Measurements from ENCODE around the gene NOXA1. TPM values are rescaled to one million over a fixed set of nuclear protein-coding genes. Genes with fewer than 3 reads are reported as not detected.

The NOXA1 gene
- total and polyA plus RNA-seq, 9 of the 15 experiments (the other 6 are each of a cell fraction or from before 2014, with no cell fraction given) = 0.07 to 1.2 (median 0.20) TPM; not detected in 4

GRCh38 chr9:137422604-137423513 is at the start of gene NOXA1, which contains the start of gene EXD3 (continued):
- TF ChIP-seq ZNF445 (CRISPR knock-in tag; IDR thresholded peaks at IDR 0.05; ENCODE audit: low read depth) (no peak), DPF2 (IDR thresholded peaks at IDR 0.05) (no peak), ZFX (CRISPR knock-in tag; IDR thresholded peaks at IDR 0.05) (peak; percentile 69), U2AF2 (optimal IDR thresholded peaks at IDR 0.05; ENCODE audit: low read depth, low read length) (no peak), POLR2G (IDR thresholded peaks at IDR 0.05; ENCODE audit: low read depth, low read length) (peak; percentile 86), BRF1 (IDR thresholded peaks at IDR 0.05; ENCODE audit: borderline replicate concordance, extremely low read depth, insufficient read length) (no peak), CTBP1 (IDR thresholded peaks at IDR 0.05; ENCODE audit: borderline replicate concordance) (peak; percentile 90), MCM5 (IDR thresholded peaks at IDR 0.05; ENCODE audit: low read depth) (no peak), EWSR1 (IDR thresholded peaks at IDR 0.05; ENCODE audit: borderline replicate concordance, low read depth, partially characterized antibody) (no peak), SRSF1 (IDR thresholded peaks at IDR 0.05; ENCODE audit: low read depth, low read length) (no peak), MCM2 (IDR thresholded peaks at IDR 0.05; ENCODE audit: low read depth) (no peak), PPARD (CRISPR knock-in tag; IDR thresholded peaks at IDR 0.05) (no peak), SMAD1 (IDR thresholded peaks at IDR 0.05; ENCODE audit: low read depth, low read length, partially characterized antibody) (no peak), PML (IDR thresholded peaks at IDR 0.05; ENCODE audit: low read length) (no peak; the same call in 1 of the 2 replicates), KDM5B (IDR thresholded peaks at IDR 0.05; ENCODE audit: insufficient replicate concordance, low read depth, low read length) (peak; percentile 60), TAF9B (IDR thresholded peaks at IDR 0.05; ENCODE audit: partially characterized antibody) (no peak), HSF4 (CRISPR knock-in tag; IDR thresholded peaks at IDR 0.05; ENCODE audit: borderline replicate concordance) (0 out of 2 replicates have a peak, but pooled peaks have one; percentile 37), TCF7 (IDR thresholded peaks at IDR 0.05; ENCODE audit: borderline replicate concordance) (no peak), HDAC2 (IDR thresholded peaks at IDR 0.05) (no peak), CHD1 (IDR thresholded peaks at IDR 0.05; ENCODE audit: low read length) (no peak), HINFP (tag; conservative IDR thresholded peaks at IDR 0.05; ENCODE audit: low read depth) (no peak), TBL1XR1 (IDR thresholded peaks at IDR 0.05; ENCODE audit: low read length in 2 of 2) (peak; percentile 15 to 36; a peak in 1 of 4 replicates), ZNF121 (CRISPR knock-in tag; conservative IDR thresholded peaks at IDR 0.05) (no peak), MYC (IDR thresholded peaks at IDR 0.05; ENCODE audit: low read depth, low read length) (peak; percentile 78), MYC (CRISPR knock-in tag; IDR thresholded peaks at IDR 0.05; ENCODE audit: borderline replicate concordance, low read depth) (no peak), GABPB1 (CRISPR knock-in tag; IDR thresholded peaks at IDR 0.05) (peak; percentile 96), MLX (CRISPR knock-in tag; conservative IDR thresholded peaks at IDR 0.05) (no peak)
